ENCODE measurements around the gene RNU4-1.

DNA sequence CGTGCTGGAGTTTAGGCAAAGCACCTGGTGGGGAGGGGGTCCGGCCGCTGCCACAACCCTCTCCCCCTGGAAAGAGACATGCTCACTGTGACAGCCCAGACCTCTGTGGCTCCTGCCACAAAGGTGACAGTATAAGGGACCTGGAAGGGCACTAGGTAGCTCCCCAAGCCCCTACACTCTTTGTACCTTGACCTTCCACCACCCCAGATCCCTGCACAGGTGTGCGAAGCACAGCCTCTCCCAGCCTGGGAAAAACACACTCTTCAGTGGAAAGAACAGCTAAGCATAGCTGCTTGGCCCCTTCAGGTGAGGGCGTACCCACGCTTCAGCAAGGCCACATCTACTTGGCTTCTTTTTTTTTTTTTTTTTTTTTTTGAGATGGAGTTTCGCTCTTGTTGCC is 39.5 kb upstream of the RNU4-1 start:
- no peak for TF ChIP-seq CTCF (IDR thresholded peaks at IDR 0.05; ENCODE audit: borderline replicate concordance, extremely low read depth, low read length, poor library complexity, severe bottlenecking)
- no peak for TF ChIP-seq EZH2 (IDR thresholded peaks at IDR 0.05; ENCODE audit: borderline replicate concordance, low read depth, low read length, severe bottlenecking)
